ENCODE results near the gene NCAPD2.

GRCh38 chr12:6478416-6478815 is 15.5 kb upstream of the NCAPD2 start:
- no peak for TF ChIP-seq CTCF (IDR thresholded peaks at IDR 0.05 in 8 of 11, conservative IDR thresholded peaks at IDR 0.05 in 3 of 11)
- TF ChIP-seq POLR2AphosphoS5 (IDR thresholded peaks at IDR 0.05), result no peak

Data from spleen (tissue), 7 donors.